Fibroblast of the conjunctiva (primary cell): ENCODE measurements around the gene TMEM184C.
A peak's percentile ranks its signal among the peaks of the same experiment; 100 is the strongest.

Experiments
- DNase-seq: peaks from one replicate; pipeline ENCODE4 v3.0.0-alpha.2; 2010; ENCODE audit warnings: low read depth

Gene TMEM184C

GRCh38 chr4:147655639-147656038, 38.4 kb downstream of the TMEM184C start:
- DNase-seq = no peak

GRCh38 chr4:147658501-147658900, 41.3 kb downstream of the TMEM184C start:
- no peak for DNase-seq

- no peak for DNase-seq
Measured at GRCh38 chr4:147674073-147674472, 56.9 kb downstream of the TMEM184C start.

- no peak for DNase-seq
Measured at GRCh38 chr4:147674496-147674895, 57.3 kb downstream of the TMEM184C start.

- no peak for DNase-seq
Measured at GRCh38 chr4:147678106-147678505, 60.9 kb downstream of the TMEM184C start.

- DNase-seq = no peak
Measured at GRCh38 chr4:147678796-147679549, 61.8 kb downstream of the TMEM184C start.

- DNase-seq = no peak
Measured at GRCh38 chr4:147682755-147683154, 65.6 kb downstream of the TMEM184C start.

- no peak for DNase-seq
Measured at GRCh38 chr4:147683188-147683591, 66.0 kb downstream of the TMEM184C start.

GRCh38 chr4:147683717-147684700, 66.8 kb downstream of the TMEM184C start, which contains the start of gene PRMT9:
Gene PRMT9 (minus strand): TSS chr4:147684163. CDS start chr4:147683987, 176 bp downstream.
- peak; percentile 71 for DNase-seq

- no peak for DNase-seq
Measured at GRCh38 chr4:147689067-147689466, 71.9 kb downstream of the TMEM184C start.

GRCh38 chr4:147691820-147692219, 74.6 kb downstream of the TMEM184C start:
- DNase-seq = no peak

- DNase-seq = no peak
Measured at GRCh38 chr4:147693218-147693617, 76.0 kb downstream of the TMEM184C start.

- no peak for DNase-seq
Measured at GRCh38 chr4:147696866-147697265, 79.7 kb downstream of the TMEM184C start.

- no peak for DNase-seq
Measured at GRCh38 chr4:147704846-147705245, 87.6 kb downstream of the TMEM184C start.

- peak; percentile 32 for DNase-seq
Measured at GRCh38 chr4:147707892-147708672, 90.9 kb downstream of the TMEM184C start.

GRCh38 chr4:147709999-147710398, 92.8 kb downstream of the TMEM184C start:
- DNase-seq = no peak

GRCh38 chr4:147714575-147715401, 97.6 kb downstream of the TMEM184C start:
- peak; percentile 75 for DNase-seq

GRCh38 chr4:147717878-147718277, 100.7 kb downstream of the TMEM184C start:
- no peak for DNase-seq
